GM23338 (cell line): ENCODE data around the gene COX4I1. TPM values are rescaled to one million over a fixed set of nuclear protein-coding genes. Genes with fewer than 3 reads are reported as not detected.

ENCODE experiments used
- ATAC-seq: fragments of 200-7000 bp; cut with Tn5 transposase; 3 replicates; pipeline ENCODE4 v1.9.1; 2020
- DNase-seq: peaks from one replicate; pipeline ENCODE4 v3.0.0-alpha.2; 2015; ENCODE audit warnings: low spot score
- H2AFZ ChIP-seq: fragments of 200-600 bp; sonication (generic); 2 replicates; pipeline ENCODE4 v1.8.0; 2016; ENCODE audit warnings: antibody characterized with exemption, mild to moderate bottlenecking, moderate library complexity
- H3F3A ChIP-seq: fragments of 200-600 bp; sonication (generic); replicated peaks from 2 replicates; pipeline ENCODE4 v1.8.0; 2017; ENCODE audit warnings: antibody characterized with exemption, mixed run types, low read depth
- H3K27ac ChIP-seq: fragments of 200-600 bp; sonication (generic); 2 replicates; pipeline ENCODE4 v1.6.1; 2016; ENCODE audit warnings: low read depth
- H3K27me3 ChIP-seq: fragments of 200-600 bp; sonication (generic); 2 replicates; pipeline ENCODE4 v1.8.0; 2016; ENCODE audit warnings: mild to moderate bottlenecking, mixed run types, moderate library complexity; ENCODE audit not compliant: insufficient read depth
- H3K36me3 ChIP-seq: fragments of 200-600 bp; sonication (generic); 2 replicates; pipeline ENCODE4 v1.8.0; 2016; ENCODE audit warnings: mild to moderate bottlenecking; ENCODE audit not compliant: insufficient read depth
- H3K4me1 ChIP-seq: fragments of 200-600 bp; sonication (generic); 2 replicates; pipeline ENCODE4 v1.8.0; 2016; ENCODE audit warnings: mild to moderate bottlenecking, moderate library complexity; ENCODE audit not compliant: insufficient read depth
- H3K4me2 ChIP-seq: fragments of 200-600 bp; sonication (generic); 2 replicates; pipeline ENCODE4 v1.7.1; 2017; ENCODE audit warnings: mixed run types
- H3K4me3 ChIP-seq: fragments of 200-600 bp; sonication (generic); 2 replicates; pipeline ENCODE4 v1.6.1; 2016; ENCODE audit warnings: mixed run types
- H3K79me2 ChIP-seq: fragments of 200-600 bp; sonication (generic); replicated peaks from 2 replicates; pipeline ENCODE4 v1.8.0; 2017; ENCODE audit warnings: mild to moderate bottlenecking; ENCODE audit not compliant: insufficient read depth
- H3K9me2 ChIP-seq: fragments of 200-600 bp; sonication (generic); 2 replicates; pipeline ENCODE4 v1.8.0; 2017; ENCODE audit not compliant: insufficient read depth
- H4K20me1 ChIP-seq: fragments of 200-600 bp; sonication (generic); replicated peaks from 2 replicates; pipeline ENCODE4 v1.8.0; 2017; ENCODE audit warnings: mild to moderate bottlenecking; ENCODE audit not compliant: insufficient read depth
- H3K27ac Mint-ChIP-seq: 2 replicates; pipeline ENCODE4 v1.8.0; 2020; ENCODE audit warnings: inconsistent platforms, mild to moderate bottlenecking, moderate library complexity, mixed read lengths
- H3K27me3 Mint-ChIP-seq: 3 replicates; pipeline ENCODE4 v1.8.0; 2022; ENCODE audit warnings: low read depth, mild to moderate bottlenecking, moderate library complexity, mixed read lengths, inconsistent platforms; ENCODE audit not compliant: insufficient read depth, poor library complexity
- H3K36me3 Mint-ChIP-seq: 3 replicates; pipeline ENCODE4 v1.8.0; 2021; ENCODE audit warnings: low read depth, mild to moderate bottlenecking, inconsistent platforms, moderate library complexity, mixed read lengths
- H3K4me1 Mint-ChIP-seq: 3 replicates; pipeline ENCODE4 v1.8.0; 2020; ENCODE audit warnings: mild to moderate bottlenecking, inconsistent platforms, mixed read lengths
- H3K4me3 Mint-ChIP-seq: 3 replicates; pipeline ENCODE4 v1.8.0; 2021; ENCODE audit warnings: moderate library complexity, mild to moderate bottlenecking, inconsistent platforms, mixed read lengths
- H3K9me3 Mint-ChIP-seq: 3 replicates; pipeline ENCODE4 v1.8.0; 2020; ENCODE audit warnings: moderate library complexity, mild to moderate bottlenecking, inconsistent platforms, mixed read lengths
- CREB1 ChIP-seq: fragments of 250-450 bp; sonication (Bioruptor Pico); IDR thresholded peaks from 2 replicates; pipeline ENCODE4 v1.5.0; 2020; ENCODE audit warnings: low read depth, mild to moderate bottlenecking, moderate library complexity
- CTCF ChIP-seq, 2 experiments: fragments of 200-600 bp in 1 of 2; sonication (generic) in 1 of 2; conservative IDR thresholded peaks; 2 replicates each; pipeline versions ENCODE4 v1.5.1 to v1.6.1; 2016 to 2017; ENCODE audit warnings: antibody characterized with exemption in 2 of 2, low read depth in 2 of 2, mild to moderate bottlenecking in 2 of 2, moderate library complexity in 1 of 2
- ETS1 ChIP-seq: IDR thresholded peaks from 2 replicates; pipeline ENCODE4 v1.6.1; 2016; ENCODE audit warnings: antibody characterized with exemption
- EZH2phosphoT487 ChIP-seq: fragments of 200-600 bp; sonication (generic); IDR thresholded peaks from one replicate; pipeline ENCODE4 v1.8.1; 2018; ENCODE audit warnings: antibody characterized with exemption; ENCODE audit not compliant: unreplicated experiment
- JUNB ChIP-seq: IDR thresholded peaks from one replicate; pipeline ENCODE4 v1.6.1; 2016; ENCODE audit warnings: antibody characterized with exemption; ENCODE audit not compliant: unreplicated experiment
- NANOG ChIP-seq: IDR thresholded peaks from 2 replicates; pipeline ENCODE4 v1.6.1; 2016; ENCODE audit warnings: antibody characterized with exemption, borderline replicate concordance
- POLR2AphosphoS5 ChIP-seq: IDR thresholded peaks from 2 replicates; pipeline ENCODE4 v1.6.1; 2016; ENCODE audit warnings: antibody characterized with exemption, low read depth
- STAT1 ChIP-seq: IDR thresholded peaks from one replicate; pipeline ENCODE4 v1.6.1; 2016; ENCODE audit warnings: antibody characterized with exemption; ENCODE audit not compliant: unreplicated experiment
- ZNF331 ChIP-seq: fragments of 250-450 bp; sonication (Bioruptor Pico); IDR thresholded peaks from 2 replicates; pipeline ENCODE4 v1.5.0; 2020; ENCODE audit warnings: low read depth, mild to moderate bottlenecking, moderate library complexity
- ZNF462 ChIP-seq: fragments of 250-450 bp; sonication (Bioruptor Pico); IDR thresholded peaks from 2 replicates; pipeline ENCODE4 v1.5.0; 2020; ENCODE audit warnings: mild to moderate bottlenecking, moderate library complexity
- polyA plus RNA-seq: library from polyadenylated mRNA; unstranded; fragments of >200 nt; fragmentation: Nextera tagmentation; extraction: Ambion mirVana; gene quantifications from 2 replicates; pipeline ENCODE4 v1.2.1, GENCODE V29; 2016
- total RNA-seq: library from RNA; depleted of rRNA; stranded (reverse); fragments of >200 nt; shearing (Covaris generic); gene quantifications from 2 replicates; pipeline ENCODE4 v1.2.3, GENCODE V29; 2014

Gene COX4I1
- total and polyA plus RNA-seq, 2 experiments from 2014 or later: 329 to 1,008 TPM

DNA sequence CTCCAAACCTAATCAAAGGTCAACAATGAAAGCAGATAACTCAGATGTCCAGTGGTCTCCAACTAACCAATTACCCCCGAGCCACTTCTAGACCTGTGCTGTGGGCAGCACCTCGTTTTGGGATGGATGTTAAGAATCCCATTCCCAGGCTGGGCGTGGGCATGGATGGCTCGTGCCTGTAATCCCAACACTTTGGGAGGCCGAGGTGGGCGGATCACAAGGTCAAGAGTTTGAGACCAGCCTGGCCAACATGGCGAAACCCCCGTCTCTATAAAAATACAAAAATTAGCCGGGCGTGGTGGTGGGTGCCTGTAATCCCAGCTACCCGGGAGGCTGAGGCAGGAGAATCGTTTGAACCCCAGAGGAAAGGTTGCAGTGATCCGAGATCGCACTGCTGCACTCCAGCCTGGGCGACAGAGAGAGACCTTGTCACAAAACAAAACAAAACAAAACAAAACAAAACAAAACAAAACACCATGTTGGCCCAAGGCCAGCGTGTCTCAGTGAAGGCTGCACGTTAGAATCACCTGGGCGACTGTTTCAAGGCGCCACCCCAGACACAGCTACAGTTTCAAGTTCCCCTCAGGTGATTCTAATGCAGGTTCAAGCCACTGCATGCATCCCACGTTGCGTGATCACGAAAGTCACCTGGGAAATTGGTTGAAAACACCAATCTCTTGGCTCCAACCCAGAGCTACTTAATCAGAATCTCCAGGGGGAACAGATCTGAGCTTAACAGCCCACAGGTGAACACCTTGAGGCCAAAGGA lies 21.3 kb downstream of the COX4I1 start:
- Mint-ChIP-seq H3K27ac (no peak overlapping the region), H3K9me3 (peaks cover 4% of the 10 kb centered on the region; the same call in 1 of the 3 replicates), H3K4me1 (no peaks in the 10 kb centered on the region; the same call in 2 of the 3 replicates), H3K27me3 (peaks cover 11% of the 10 kb centered on the region), H3K36me3 (no peaks in the 10 kb centered on the region), H3K4me3 (no peak overlapping the region)
- H3K27me3 ChIP-seq: 0 out of 2 replicates have a peak, but pooled peaks cover 4% of the 10 kb centered on the region
- no peaks in the 10 kb centered on the region for H4K20me1 ChIP-seq
- no peak for ATAC-seq
- TF ChIP-seq NANOG (no peak), CREB1 (CRISPR knock-in tag) (no peak), EZH2phosphoT487 (no peak)
- no peak overlapping the region for H3K4me2 ChIP-seq
- no peak for DNase-seq
- no peaks in the 10 kb centered on the region for H3F3A ChIP-seq
- no peaks in the 10 kb centered on the region for H3K36me3 ChIP-seq
- peak overlapping the region; percentile 86; the same call in 1 of the 2 replicates for H2AFZ ChIP-seq
- no peak overlapping the region for H3K27ac ChIP-seq
- H3K4me3 ChIP-seq: no peak overlapping the region
- H3K9me2 ChIP-seq: peaks cover 7% of the 10 kb centered on the region; the same call in 1 of the 2 replicates
- H3K79me2 ChIP-seq: no peaks in the 10 kb centered on the region
- H3K4me1 ChIP-seq: no peaks in the 10 kb centered on the region

- Histone ChIP-seq H2AFZ (peak overlapping the region; percentile 86; the same call in 1 of the 2 replicates), H3K27me3 (0 out of 2 replicates have a peak, but pooled peaks cover 4% of the 10 kb centered on the region), H3K79me2 (no peaks in the 10 kb centered on the region), H4K20me1 (no peaks in the 10 kb centered on the region), H3K9me2 (peaks cover 7% of the 10 kb centered on the region; the same call in 1 of the 2 replicates), H3K4me1 (no peaks in the 10 kb centered on the region), H3K36me3 (no peaks in the 10 kb centered on the region), H3K27ac (no peak overlapping the region), H3K4me2 (no peak overlapping the region), H3K4me3 (no peak overlapping the region), H3F3A (no peaks in the 10 kb centered on the region)
- Mint-ChIP-seq H3K4me1 (no peaks in the 10 kb centered on the region; the same call in 2 of the 3 replicates), H3K9me3 (peaks cover 4% of the 10 kb centered on the region; the same call in 1 of the 3 replicates), H3K27ac (no peak overlapping the region), H3K36me3 (no peaks in the 10 kb centered on the region), H3K27me3 (peaks cover 12% of the 10 kb centered on the region), H3K4me3 (no peak overlapping the region)
- DNase-seq (peak; percentile 89), ATAC-seq (peak; percentile 92)
- TF ChIP-seq POLR2AphosphoS5 (no peak), JUNB (no peak), CREB1 (CRISPR knock-in tag) (peak; percentile 63), CTCF (conservative IDR thresholded peaks at IDR 0.05; ENCODE audit: low read depth in 2 of 2) (peak; percentile 89 to 98), ETS1 (no peak), NANOG (no peak), ZNF331 (CRISPR knock-in tag) (no peak), STAT1 (no peak), EZH2phosphoT487 (no peak), ZNF462 (CRISPR knock-in tag) (no peak)
Measured at GRCh38 chr16:85821390-85822135, 22.1 kb downstream of the COX4I1 start.
